Endodermal cell (in vitro differentiated cells): Measurements from ENCODE around the gene MFRP. TPM values are rescaled to one million over a fixed set of nuclear protein-coding genes. Genes with fewer than 3 reads are reported as not detected.

ENCODE experiments used
- DNase-seq: peaks from one replicate; pipeline ENCODE4 v3.0.0-alpha.2; 2017
- H3K27ac ChIP-seq: 2 replicates; pipeline ENCODE4 v1.5.1; 2013; ENCODE audit warnings: mild to moderate bottlenecking, low read depth, low read length, moderate library complexity
- H3K27me3 ChIP-seq: 2 replicates; pipeline ENCODE4 v1.6.1; 2013; ENCODE audit warnings: mild to moderate bottlenecking, low read length, moderate library complexity; ENCODE audit not compliant: insufficient read depth, control insufficient read depth, poor library complexity, severe bottlenecking
- H3K36me3 ChIP-seq: 2 replicates; pipeline ENCODE4 v1.7.0; 2013; ENCODE audit warnings: mild to moderate bottlenecking, low read length, moderate library complexity; ENCODE audit not compliant: control insufficient read depth, insufficient read depth
- H3K4me1 ChIP-seq: one replicate; pipeline ENCODE4 v1.7.0; 2013; ENCODE audit warnings: low read length; ENCODE audit not compliant: control insufficient read depth, insufficient read depth
- H3K4me3 ChIP-seq: 2 replicates; pipeline ENCODE4 v1.5.1; 2013; ENCODE audit warnings: mild to moderate bottlenecking, low read length, moderate library complexity
- H3K9ac ChIP-seq: 2 replicates; pipeline ENCODE4 v1.6.1; 2013; ENCODE audit warnings: mild to moderate bottlenecking, low read length, moderate library complexity; ENCODE audit not compliant: poor library complexity, severe bottlenecking; ENCODE audit errors: extremely low read depth
- H3K9me3 ChIP-seq: 2 replicates; pipeline ENCODE4 v1.6.1; 2013; ENCODE audit warnings: mild to moderate bottlenecking, low read length, moderate library complexity; ENCODE audit not compliant: control insufficient read depth
- H3K27ac Mint-ChIP-seq: 2 replicates; pipeline ENCODE4 v1.8.0; 2020; ENCODE audit warnings: mixed read lengths
- H3K27me3 Mint-ChIP-seq: 2 replicates; pipeline ENCODE4 v1.8.0; 2021; ENCODE audit warnings: mild to moderate bottlenecking, mixed read lengths; ENCODE audit not compliant: insufficient read depth
- H3K36me3 Mint-ChIP-seq: 2 replicates; pipeline ENCODE4 v1.8.0; 2020; ENCODE audit warnings: low read depth, mixed read lengths
- H3K4me1 Mint-ChIP-seq: 2 replicates; pipeline ENCODE4 v1.8.0; 2020; ENCODE audit warnings: mixed read lengths
- H3K4me3 Mint-ChIP-seq: 2 replicates; pipeline ENCODE4 v1.8.0; 2020; ENCODE audit warnings: mild to moderate bottlenecking, moderate library complexity, mixed read lengths
- H3K9me3 Mint-ChIP-seq: 2 replicates; pipeline ENCODE4 v1.8.0; 2020; ENCODE audit warnings: mild to moderate bottlenecking, mixed read lengths
- CTCF ChIP-seq: fragments of 200-600 bp; sonication (generic); conservative IDR thresholded peaks from 2 replicates; pipeline ENCODE4 v1.5.0; 2021; ENCODE audit warnings: antibody characterized with exemption, mild to moderate bottlenecking
- WGBS, 2 experiments: methylation state at CpG; one replicate each; pipeline versions ENCODE4 v1.1.5 to v1.1.7; 2013; ENCODE audit warnings: missing lambda C conversion rate in 2 of 2, mixed read lengths in 1 of 2; ENCODE audit not compliant: insufficient coverage in 1 of 2, insufficient read length in 1 of 2; 5-methylcytosine and 5-hydroxymethylcytosine counted together
- total RNA-seq, 2 donors: library from RNA; stranded (reverse); fragmentation: NEBNext Ultra II Directional in 1 of 2; extraction: Animal tissue kit (Norgen Biotek cat#: 25700) in 1 of 2; gene quantifications; 2 replicates in 1 of 2; 3 replicates in 1 of 2; pipeline ENCODE4 v1.2.1, GENCODE V29; 2021

The MFRP gene
- total RNA-seq, 2 donors from 2014 or later = not detected

- no peak overlapping the region for H3K4me3 ChIP-seq
- peaks cover 5% of the 10 kb centered on the region for H3K36me3 Mint-ChIP-seq
- no peak overlapping the region for H3K9ac ChIP-seq
Measured at GRCh38 chr11:119338965-119339588, 7.4 kb downstream of the MFRP start.

GRCh38 chr11:119338318-119338890 is 8.1 kb downstream of the MFRP start:
- H3K4me1 ChIP-seq = peaks cover 16% of the 10 kb centered on the region
- H3K4me1 Mint-ChIP-seq = peaks cover 22% of the 10 kb centered on the region
- H3K27ac ChIP-seq = peak overlapping the region; percentile 65
- H3K4me3 ChIP-seq = peak overlapping the region; percentile 60
- H3K36me3 ChIP-seq = peaks cover 8% of the 10 kb centered on the region
- peak overlapping the region; percentile 83 for H3K4me3 Mint-ChIP-seq
- H3K36me3 Mint-ChIP-seq = peaks cover 5% of the 10 kb centered on the region
- H3K27me3 ChIP-seq = peaks cover 47% of the 10 kb centered on the region
- H3K27me3 Mint-ChIP-seq = peaks cover 45% of the 10 kb centered on the region
- H3K9me3 ChIP-seq = no peaks in the 10 kb centered on the region
- peak overlapping the region; percentile 79 for H3K27ac Mint-ChIP-seq
- TF ChIP-seq CTCF = peak; percentile 86
- no peaks in the 10 kb centered on the region for H3K9me3 Mint-ChIP-seq
- DNase-seq = peak; percentile 95
- H3K9ac ChIP-seq = no peak overlapping the region
- WGBS, 2 experiments = 14 to 16% methylated on average over 7 to 17 of the region's 17 CpGs

More at GRCh38 chr11:119338965-119339588, 7.4 kb downstream of the MFRP start:
- H3K4me1 Mint-ChIP-seq = peaks cover 19% of the 10 kb centered on the region
- no peaks in the 10 kb centered on the region for H3K9me3 Mint-ChIP-seq
- Histone ChIP-seq H3K27me3 (peaks cover 51% of the 10 kb centered on the region), H3K36me3 (peaks cover 8% of the 10 kb centered on the region), H3K9me3 (no peaks in the 10 kb centered on the region), H3K27ac (no peak overlapping the region), H3K4me1 (peaks cover 16% of the 10 kb centered on the region)
- H3K27me3 Mint-ChIP-seq = peaks cover 52% of the 10 kb centered on the region
- peak overlapping the region; percentile 83 for H3K4me3 Mint-ChIP-seq
- no peak for TF ChIP-seq CTCF
- DNase-seq = peak; percentile 63
- H3K27ac Mint-ChIP-seq = no peak overlapping the region
- WGBS, 2 experiments = 59 to 78% methylated on average over 3 to 11 of the region's 11 CpGs

- TF ChIP-seq CTCF = no peak
- peak; percentile 90 for DNase-seq
- peaks cover 16% of the 10 kb centered on the region for H3K4me1 ChIP-seq
- Mint-ChIP-seq H3K4me3 (peak overlapping the region; percentile 83), H3K9me3 (no peaks in the 10 kb centered on the region), H3K27me3 (peaks cover 39% of the 10 kb centered on the region), H3K36me3 (peaks cover 5% of the 10 kb centered on the region), H3K27ac (peak overlapping the region; percentile 79), H3K4me1 (peaks cover 22% of the 10 kb centered on the region)
- 33 to 46% methylated on average over 3 to 9 of the region's 9 CpGs for WGBS, 2 experiments
- H3K9me3 ChIP-seq = no peaks in the 10 kb centered on the region
- no peak overlapping the region for H3K9ac ChIP-seq
- H3K27me3 ChIP-seq = peaks cover 40% of the 10 kb centered on the region
- H3K27ac ChIP-seq = peak overlapping the region; percentile 65
- H3K36me3 ChIP-seq = peaks cover 8% of the 10 kb centered on the region
- H3K4me3 ChIP-seq = peak overlapping the region; percentile 60
Measured at GRCh38 chr11:119337581-119338317, 8.8 kb downstream of the MFRP start.
